Measurements from ENCODE around the gene SLC7A14. TPM values are rescaled to one million over a fixed set of nuclear protein-coding genes. Genes with fewer than 3 reads are reported as not detected.

SLC7A14 gene
- total RNA-seq, 1 donor: 6.1 TPM

GRCh38 chr3:170475092-170475685 is 110.7 kb downstream of the SLC7A14 start:
- no peak overlapping the region for H3K4me3 ChIP-seq (ENCODE audit: low read depth, low read length)
- TF ChIP-seq CTCF (IDR thresholded peaks at IDR 0.05; ENCODE audit: insufficient read depth, low read length): no peak
- peak; percentile 44 for DNase-seq (ENCODE audit: low read depth)

- no peak for TF ChIP-seq CTCF (IDR thresholded peaks at IDR 0.05; ENCODE audit: insufficient read depth, low read length)
- no peak for DNase-seq (ENCODE audit: low read depth)
- no peak overlapping the region for H3K4me3 ChIP-seq (ENCODE audit: low read depth, low read length)
Measured at GRCh38 chr3:170473358-170473757, 112.5 kb downstream of the SLC7A14 start.

GRCh38 chr3:170471149-170471548 is 114.7 kb downstream of the SLC7A14 start:
- peak; percentile 26 for DNase-seq (ENCODE audit: low read depth)
- TF ChIP-seq CTCF (IDR thresholded peaks at IDR 0.05; ENCODE audit: insufficient read depth, low read length): no peak

GRCh38 chr3:170470063-170471016 is 115.5 kb downstream of the SLC7A14 start:
- no peak for TF ChIP-seq CTCF (IDR thresholded peaks at IDR 0.05; ENCODE audit: insufficient read depth, low read length)
- peak; percentile 71 for DNase-seq (ENCODE audit: low read depth)
- H3K4me3 ChIP-seq (ENCODE audit: low read depth, low read length): no peak overlapping the region

More at GRCh38 chr3:170471149-170471548, 114.7 kb downstream of the SLC7A14 start:
- H3K4me3 ChIP-seq (ENCODE audit: low read depth, low read length): no peak overlapping the region

- no peak overlapping the region for H3K4me3 ChIP-seq (ENCODE audit: low read depth, low read length)
- peak; percentile 73 for DNase-seq (ENCODE audit: low read depth)
- TF ChIP-seq CTCF (IDR thresholded peaks at IDR 0.05; ENCODE audit: insufficient read depth, low read length): no peak
Measured at GRCh38 chr3:170469151-170470062, 116.5 kb downstream of the SLC7A14 start.

- TF ChIP-seq CTCF (IDR thresholded peaks at IDR 0.05; ENCODE audit: insufficient read depth, low read length): no peak
- H3K4me3 ChIP-seq (ENCODE audit: low read depth, low read length): no peak overlapping the region
- no peak for DNase-seq (ENCODE audit: low read depth)
Measured at GRCh38 chr3:170467571-170468147, 118.2 kb downstream of the SLC7A14 start.
